Measurements from ENCODE around the gene ACER3. TPM values are rescaled to one million over a fixed set of nuclear protein-coding genes. Genes with fewer than 3 reads are reported as not detected.
"Not testable (repeated sequence)": the region's sequence is repeated elsewhere in the genome, so short reads cannot be mapped to it uniquely, and the experiment has no call there.

ACER3 gene
- total RNA-seq, result 10 to 100 TPM; 38.9 to 55.5 TPM
- long read RNA-seq, full-length matches to known transcripts, result 28 of 51 reads
- long read RNA-seq, partial matches to known transcripts, result 2 of 51 reads
- long read RNA-seq, other reads (novel, unspliced or antisense), result 21 of 51 reads

DNA sequence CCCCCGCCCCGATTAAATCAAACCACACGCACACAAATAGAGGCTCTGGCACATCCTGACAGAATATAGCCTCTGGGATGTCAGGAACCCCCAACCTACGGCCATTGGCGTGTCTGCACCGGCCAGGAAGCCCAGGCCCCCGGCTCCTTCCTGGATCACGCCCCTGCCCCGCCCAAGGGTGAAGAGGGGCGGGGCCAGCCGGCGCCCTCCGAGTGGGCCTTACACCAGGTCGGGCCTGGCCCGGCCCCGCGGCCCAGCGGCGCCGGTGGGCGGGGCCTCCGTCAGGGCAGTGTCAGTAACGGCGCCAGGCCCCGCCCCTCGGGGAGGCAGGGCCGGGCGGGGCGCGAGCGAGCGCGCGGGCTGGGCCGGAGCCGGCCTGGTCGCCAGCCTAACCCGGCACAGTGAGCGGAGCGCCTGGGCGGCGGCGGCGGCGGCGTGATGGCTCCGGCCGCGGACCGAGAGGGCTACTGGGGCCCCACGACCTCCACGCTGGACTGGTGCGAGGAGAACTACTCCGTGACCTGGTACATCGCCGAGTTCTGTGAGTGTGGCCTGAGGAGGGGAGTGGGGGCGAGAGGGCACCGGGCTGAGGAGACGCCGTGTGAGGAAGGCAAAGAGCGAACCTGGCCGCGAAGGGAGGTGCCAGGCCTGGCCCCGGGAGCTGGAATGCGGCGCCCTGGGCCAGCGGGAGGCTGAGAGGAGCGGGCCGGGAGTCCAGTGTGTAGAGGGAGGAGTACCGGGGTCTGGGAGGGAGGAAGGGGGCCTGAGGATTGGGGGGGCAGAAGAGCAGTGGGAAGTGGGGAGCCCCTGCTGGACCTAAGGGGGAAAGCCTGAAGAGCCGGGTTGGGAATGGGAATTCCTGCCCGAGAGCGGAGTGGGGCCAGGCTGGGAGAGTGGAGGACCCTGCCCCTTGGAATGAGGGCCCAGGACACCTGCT, at the start of gene ACER3:
TSS of gene ACER3 (plus strand) at position 380 of the 937 bp plus-strand sequence. CDS start at position 439, 59 bp downstream.
- DNase-seq (peak; percentile 90 to 95), ATAC-seq (peak; percentile 96)
- intact Hi-C loops (cut with DNase I, micrococcal nuclease), result no loop called here

DNA sequence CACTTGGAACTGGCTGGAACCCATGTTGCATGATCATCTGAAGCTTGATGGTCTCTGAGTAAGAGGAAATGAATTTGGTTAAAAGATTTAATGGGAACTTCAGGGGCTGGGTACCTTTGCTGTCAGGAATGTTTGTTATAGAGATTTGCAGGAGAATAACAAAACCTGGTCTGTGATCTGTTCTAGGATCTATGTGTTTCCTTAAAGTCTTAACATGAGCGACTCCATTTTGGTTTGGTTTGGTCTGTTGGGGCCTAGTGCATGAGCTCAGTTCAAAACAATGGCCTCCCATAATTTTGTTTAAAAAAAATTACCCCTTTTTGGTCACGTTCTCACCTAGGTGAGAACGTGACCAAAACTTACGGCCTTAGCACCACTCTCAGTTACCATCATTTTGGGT, 49.5 kb upstream of the ACER3 start:
- ATAC-seq (no peak), DNase-seq (no peak)
- intact Hi-C loops (cut with DNase I, micrococcal nuclease), result loop anchor here in 1 of 2 donors (5.0 kb wide), 1 partner anchor 106 kb away; no protein-coding TSS in a partner anchor

DNA sequence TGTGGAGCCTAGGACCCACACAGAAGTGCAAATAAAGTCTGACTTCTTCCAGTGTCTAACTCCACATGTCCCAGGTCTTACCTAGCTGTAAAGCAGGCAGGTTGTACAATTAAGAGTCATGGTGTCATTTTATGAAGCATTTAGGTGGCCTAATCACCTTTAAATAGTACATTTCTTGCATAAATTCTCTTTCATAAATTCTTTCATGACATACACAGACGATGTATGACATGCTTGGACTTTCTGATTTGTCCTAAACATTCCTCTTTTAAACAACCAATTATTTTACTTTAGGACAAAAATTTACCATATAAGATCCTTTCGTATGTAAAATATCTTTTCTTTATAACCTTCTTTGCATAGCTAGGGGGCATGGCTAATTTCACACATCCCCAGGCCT, 46.3 kb upstream of the ACER3 start:
- no peak for DNase-seq
- ATAC-seq, result no peak
- intact Hi-C loops (cut with DNase I, micrococcal nuclease), result loop anchor here in 1 of 2 donors (5.0 kb wide), 1 partner anchor 103 kb away; no protein-coding TSS in a partner anchor

DNA sequence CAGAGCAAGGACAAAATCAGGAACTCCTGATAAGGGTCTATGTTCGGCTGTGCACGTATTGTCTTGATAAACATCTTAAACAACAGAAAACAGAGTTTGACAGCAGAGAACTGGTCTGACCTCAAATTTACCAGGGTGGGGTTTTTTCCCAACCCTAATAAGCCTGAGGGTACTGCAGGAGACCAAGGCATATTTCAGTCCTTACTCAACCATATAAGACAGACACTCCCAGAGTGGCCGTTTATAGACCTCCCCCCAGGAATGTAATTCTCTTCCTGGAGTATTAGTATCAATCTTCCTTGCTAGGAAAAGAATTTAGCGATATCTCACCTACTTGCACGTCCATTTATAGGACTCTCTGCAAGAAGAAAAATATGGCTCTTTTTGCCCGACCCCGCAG, 45.0 kb upstream of the ACER3 start:
- intact Hi-C loops (cut with DNase I, micrococcal nuclease); ATAC-seq: not testable (repeated sequence)

DNA sequence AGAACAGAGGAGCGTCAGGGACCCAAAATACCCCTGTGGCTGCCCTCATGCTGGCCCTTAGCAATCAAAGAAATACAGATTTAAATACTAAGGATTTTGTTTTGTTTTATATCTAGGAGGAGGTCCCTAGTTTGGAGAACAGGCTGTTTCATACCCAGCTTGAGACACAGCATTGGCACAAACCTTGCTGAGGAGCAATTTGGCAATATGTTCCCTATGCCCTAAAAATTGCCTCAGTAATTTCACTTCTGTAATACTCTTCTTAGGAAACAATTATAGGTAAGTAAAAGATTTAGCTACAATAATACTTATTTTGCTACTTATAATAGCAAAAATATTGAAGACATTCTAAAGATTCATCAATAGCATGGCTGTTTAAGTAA, 40.5 kb upstream of the ACER3 start:
- intact Hi-C loops (cut with DNase I, micrococcal nuclease), result no loop called here
- no peak for DNase-seq
- ATAC-seq, result no peak

More for the DNA sequence above, 45.0 kb upstream of the ACER3 start:
- DNase-seq, result not testable (repeated sequence)

DNA sequence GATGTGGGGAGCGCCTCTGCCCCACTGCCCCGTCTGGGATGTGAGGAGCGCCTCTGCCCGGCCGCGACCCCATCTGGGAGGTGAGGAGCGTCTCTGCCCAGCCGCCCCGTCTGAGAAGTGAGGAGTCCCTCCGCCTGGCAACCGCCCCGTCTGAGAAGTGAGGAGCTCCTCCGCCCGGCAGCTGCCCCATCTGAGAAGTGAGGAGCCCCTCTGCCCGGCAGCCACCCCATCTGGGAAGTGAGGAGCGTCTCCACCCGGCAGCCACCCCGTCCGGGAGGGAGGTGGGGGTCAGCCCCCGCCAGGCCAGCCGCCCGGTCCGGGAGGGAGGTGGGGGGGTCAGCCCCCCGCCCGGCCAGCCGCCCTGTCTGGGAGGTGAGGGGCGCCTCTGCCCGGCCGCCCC, 39.3 kb upstream of the ACER3 start:
- intact Hi-C loops (cut with DNase I, micrococcal nuclease); DNase-seq; ATAC-seq: not testable (repeated sequence)

DNA sequence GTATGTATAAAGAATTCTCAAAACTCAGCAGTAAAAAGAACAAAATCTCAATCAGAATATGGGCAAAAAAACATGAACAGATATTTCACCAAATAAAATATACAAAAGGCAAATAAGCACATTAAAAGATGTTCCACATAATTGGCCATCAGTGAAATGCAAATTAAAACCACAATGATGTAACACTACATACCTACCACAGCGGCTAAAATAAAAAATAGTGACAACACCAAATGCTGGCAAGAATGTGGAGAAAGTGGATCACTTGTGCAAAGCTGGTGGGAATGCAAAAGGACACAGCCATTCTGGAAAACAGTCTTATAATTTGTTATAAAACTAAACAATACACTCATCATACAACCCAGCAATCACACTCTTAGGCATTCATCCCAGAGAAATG, 38.3 kb upstream of the ACER3 start:
- DNase-seq (no peak), ATAC-seq (no peak)
- intact Hi-C loops (cut with DNase I, micrococcal nuclease), result no loop called here

DNA sequence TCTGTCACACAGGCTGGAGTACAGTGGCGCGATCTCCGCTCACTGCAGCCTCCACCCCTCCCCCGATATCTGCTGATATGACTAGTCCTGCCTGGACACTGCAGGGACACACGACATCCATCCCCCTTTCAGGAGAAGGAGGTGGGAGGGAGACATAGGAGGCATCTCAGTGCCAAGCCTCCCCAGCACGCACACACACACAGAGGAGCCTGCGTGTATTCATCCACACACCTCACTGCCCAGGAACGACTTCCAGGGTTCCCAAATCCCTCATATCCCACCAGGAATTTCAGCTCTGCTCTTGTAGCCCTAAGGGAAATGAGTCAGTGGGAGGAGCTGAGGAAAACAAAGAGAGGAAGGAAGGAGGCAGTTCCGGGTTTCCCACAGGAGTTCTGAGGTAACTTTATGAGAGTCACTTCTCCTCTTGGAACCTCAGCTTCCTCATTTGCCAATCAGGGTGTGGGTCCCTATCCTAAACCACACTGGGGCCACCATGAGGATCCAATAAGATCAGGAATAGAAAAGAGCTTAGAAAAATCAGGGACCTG, 37.2 kb upstream of the ACER3 start:
- intact Hi-C loops (cut with DNase I, micrococcal nuclease), result no loop called here
- ATAC-seq (peak; percentile 81), DNase-seq (no peak)

DNA sequence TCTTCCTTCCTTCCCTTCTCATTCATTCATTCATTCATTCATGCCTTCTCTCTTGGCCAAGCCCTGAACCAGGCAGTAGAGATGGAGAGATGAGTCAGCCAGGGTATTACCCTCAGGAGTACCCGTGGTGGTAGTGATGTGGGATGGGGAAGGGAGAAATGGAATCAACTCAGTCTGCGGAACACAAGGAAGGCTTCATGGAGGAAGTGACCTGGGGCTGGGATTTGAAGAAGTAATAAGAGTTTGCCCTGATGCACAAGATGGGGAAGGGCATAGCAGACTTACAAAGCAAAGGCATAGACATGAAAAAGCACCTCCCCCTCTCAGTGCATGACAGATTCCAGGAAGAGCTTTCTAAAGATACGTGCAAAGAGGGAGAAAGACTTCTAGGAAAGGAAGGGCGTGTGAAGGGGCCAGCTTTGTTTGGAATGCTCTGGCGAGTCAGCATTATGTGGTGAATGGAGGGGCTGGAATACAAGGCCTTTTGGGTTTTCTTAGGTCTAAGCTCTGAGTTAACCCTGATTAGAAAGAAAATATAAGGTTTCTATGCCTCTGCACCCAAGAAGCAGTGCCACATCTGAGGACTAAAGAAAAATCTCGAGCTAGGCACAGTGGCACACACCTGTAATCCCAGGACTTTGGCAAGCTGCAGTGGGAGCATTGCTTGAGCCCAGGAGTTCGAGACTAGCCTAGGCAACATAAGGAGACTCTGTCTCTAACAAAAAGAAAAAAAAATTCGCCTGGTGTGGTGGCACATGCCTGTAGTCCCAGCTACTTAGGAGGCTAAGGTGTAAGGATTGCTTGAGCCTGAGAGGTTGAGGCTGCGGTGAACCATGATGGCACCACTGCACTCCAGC, 36.4 kb upstream of the ACER3 start:
- ATAC-seq (peak; percentile 31), DNase-seq (no peak)
- intact Hi-C loops (cut with DNase I, micrococcal nuclease), result no loop called here

DNA sequence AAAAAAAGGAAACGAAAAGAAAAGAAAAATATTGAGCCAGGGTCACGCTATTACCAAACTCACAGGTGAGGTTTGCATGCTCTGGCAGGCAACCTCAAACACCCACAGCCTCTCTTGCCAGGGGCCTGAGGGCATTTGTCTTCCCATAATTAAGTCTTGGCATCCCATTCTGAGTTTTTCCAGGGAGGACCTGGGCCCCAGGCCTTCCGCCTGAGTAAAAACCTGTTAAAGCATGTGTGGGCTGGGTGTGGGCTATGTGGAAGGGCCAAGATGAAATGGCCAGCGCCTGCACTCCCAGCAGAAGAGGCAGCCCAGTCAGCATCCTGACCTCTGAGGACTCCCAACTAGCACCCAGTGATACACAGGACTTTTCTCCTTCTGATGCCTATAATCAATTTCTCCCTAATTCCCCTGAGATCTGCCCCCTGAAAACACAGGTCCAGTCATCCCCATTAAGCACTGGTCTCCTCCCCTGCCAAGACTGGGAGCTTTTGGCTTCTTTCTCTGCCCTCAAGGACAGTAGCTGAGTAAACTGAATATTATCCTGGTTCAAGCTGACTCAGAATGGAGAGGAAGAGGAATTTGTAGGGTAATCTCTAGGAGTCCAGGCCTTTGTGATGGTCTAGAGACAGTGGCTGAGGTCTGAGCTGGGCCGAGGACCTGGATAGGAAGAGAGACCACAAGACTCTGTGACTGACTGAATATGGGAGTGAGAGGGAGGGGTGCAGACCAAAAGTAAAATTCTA, 35.6 kb upstream of the ACER3 start:
- DNase-seq (no peak), ATAC-seq (no peak)
- intact Hi-C loops (cut with DNase I, micrococcal nuclease), result no loop called here

DNA sequence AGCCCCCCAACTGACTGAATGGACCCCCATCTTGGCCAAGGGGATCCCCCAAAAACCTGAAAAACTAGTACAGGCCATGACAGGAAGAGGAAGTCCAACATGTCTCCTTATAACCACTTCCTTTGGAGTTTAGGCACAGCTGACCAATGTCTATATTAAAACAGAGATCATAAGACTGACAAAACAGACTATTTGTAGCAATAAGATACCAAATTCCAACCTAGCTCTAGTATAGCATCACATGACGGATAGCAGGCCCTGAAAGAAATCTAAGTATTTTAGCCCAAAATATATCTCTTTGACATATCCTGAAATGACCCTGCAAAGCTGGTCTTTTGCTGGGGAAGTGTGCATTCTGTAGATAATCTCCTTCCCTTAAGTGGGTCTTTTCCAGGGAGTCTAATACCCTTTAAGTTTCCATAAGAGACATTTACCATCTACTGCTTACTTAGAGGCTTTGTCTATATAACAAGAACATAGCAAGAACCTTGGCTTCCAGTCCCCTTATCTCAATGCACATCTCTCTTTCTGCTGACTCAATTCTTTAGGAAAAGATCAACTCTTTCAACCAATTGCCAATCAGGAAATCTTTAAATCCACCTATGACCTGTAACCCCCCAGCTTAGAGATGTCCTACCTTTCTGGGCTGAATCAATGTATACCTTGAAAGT, 34.9 kb upstream of the ACER3 start:
- DNase-seq (no peak), ATAC-seq (no peak)
- intact Hi-C loops (cut with DNase I, micrococcal nuclease), result no loop called here

DNA sequence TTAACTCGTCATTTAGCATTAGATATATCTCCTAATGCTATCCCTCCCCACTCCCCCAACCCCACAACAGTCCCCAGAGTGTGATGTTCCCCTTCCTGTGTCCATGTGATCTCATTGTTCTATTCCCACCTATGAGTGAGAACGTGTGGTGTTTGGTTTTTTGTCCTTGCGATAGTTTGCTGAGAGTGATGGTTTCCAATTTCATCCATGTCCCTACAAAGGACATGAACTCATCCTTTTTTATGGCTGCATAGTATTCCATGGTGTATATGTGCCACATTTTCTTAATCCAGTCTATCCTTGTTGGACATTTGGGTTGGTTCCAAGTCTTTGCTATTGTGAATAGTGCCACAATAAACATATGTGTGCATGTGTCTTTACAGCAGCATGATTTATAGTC, 34.2 kb upstream of the ACER3 start:
- ATAC-seq; intact Hi-C loops (cut with DNase I, micrococcal nuclease); DNase-seq: not testable (repeated sequence)

DNA sequence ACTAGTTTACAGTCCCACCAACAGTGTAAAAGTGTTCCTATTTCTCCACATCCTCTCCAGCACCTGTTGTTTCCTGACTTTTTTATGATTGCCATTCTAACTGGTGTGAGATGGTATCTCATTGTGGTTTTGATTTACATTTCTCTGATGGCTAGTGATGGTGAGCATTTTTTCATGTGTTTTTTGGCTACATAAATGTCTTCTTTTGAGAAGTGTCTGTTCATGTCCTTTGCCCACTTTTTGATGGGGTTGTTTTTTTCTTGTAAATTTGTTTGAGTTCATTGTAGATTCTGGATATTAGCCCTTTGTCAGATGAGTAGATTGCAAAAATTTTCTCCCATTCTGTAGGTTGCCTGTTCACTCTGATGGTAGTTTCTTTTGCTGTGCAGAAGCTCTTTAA, 33.7 kb upstream of the ACER3 start:
- ATAC-seq; DNase-seq; intact Hi-C loops (cut with DNase I, micrococcal nuclease): not testable (repeated sequence)

DNA sequence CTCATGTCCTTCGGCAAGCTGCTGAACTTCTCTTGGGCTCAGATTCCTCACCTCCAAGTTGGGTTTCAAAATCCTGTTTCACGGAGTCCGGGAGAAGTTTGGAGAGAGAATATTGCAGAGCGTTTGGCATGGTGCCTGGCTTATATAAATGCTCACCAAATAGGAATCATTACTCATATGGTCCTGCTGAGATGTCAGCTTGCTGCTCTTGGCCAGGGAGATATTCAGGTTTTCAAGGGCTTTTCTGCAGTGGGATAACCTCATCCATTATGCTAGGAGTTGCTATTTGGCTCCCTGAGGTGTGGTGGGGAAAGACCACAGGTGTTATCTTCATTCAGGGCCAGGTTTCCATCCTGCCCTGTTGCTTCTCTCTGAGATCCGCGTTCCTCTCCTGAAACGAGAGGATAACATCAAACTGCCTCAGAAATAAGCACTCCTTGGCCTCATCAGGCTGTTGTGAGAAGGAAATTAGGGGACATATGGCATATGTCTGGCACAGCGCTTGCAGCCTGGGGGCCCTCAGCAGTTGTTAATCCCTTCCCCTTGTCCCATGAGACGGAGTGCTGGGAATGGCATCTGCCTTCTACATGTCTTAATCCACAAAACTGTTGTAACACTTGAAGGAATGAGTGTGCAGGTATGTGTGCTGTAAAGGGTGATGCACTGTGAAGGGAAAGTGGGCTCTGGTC, 29.9 kb upstream of the ACER3 start:
- intact Hi-C loops (cut with DNase I, micrococcal nuclease), result no loop called here
- DNase-seq, result no peak
- no peak for ATAC-seq

DNA sequence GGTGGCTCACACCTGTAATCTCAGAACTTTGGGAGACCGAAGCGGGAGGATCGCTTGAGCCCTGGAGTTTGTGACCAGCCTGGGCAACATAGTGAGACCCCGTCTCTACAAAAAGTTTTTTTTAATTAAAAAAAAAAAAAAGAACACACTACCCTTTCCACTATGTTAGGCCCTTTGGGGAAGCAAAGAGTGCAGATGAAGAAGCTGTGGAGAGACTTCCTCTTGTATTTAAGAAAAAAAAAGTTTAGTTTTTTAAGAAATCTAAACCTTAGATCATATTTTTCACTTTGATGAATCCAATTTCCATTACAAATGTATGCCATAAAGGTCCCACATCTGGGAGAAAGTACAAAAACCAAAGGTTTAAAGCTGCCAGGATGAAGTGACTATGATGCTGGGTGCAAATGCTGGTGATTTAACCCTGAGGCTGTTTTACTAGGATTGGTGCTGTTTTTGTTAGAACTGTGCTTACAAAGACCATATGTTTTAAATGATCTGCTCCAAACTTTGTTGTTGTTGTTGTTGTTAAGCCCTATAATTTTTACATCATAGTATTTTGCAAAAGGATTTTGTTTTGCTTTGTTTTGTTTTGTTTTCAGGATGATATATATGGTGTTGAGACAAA, 28.9 kb upstream of the ACER3 start:
- no peak for ATAC-seq
- DNase-seq, result no peak
- intact Hi-C loops (cut with DNase I, micrococcal nuclease), result no loop called here

DNA sequence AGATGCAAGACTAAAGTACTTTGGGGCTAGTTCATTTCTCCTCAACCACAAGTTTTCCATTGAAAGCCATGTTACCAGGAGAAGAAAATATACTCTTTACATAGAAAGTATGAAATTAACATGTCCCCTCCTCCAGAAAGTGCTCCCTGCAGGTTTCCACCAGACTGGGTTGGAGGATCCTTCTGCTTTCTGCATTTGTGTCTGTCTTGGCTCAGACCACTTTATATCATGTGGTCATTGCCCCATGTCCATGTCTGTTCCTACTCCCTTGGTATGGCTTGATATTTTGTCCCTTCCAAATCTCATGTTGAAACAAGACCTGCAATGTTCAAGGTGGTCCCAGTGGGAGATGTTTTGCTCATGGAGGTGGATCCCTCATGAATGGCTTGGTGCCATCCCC, 28.4 kb upstream of the ACER3 start:
- intact Hi-C loops (cut with DNase I, micrococcal nuclease), result no loop called here
- ATAC-seq (no peak), DNase-seq (no peak)

DNA sequence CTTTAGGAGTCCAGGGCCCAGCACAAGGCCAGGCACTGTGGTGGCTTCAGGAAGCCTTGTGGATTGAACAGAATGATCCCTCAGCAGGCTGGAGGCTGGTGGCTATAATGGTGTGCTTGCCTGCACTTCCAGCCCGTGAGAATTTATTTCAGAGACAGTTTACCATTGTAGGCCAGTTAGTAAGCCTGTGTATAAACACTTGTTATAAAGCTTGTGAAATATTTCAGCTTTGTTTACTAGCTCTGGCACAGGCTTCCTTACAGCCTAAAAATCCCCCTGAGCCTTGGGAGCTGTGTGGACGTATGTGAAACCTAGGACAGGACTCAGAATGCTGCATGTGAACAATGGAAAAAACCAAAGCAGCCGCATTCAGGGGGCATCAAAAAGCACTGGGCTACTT, 26.6 kb upstream of the ACER3 start:
- DNase-seq (no peak), ATAC-seq (no peak)
- intact Hi-C loops (cut with DNase I, micrococcal nuclease), result no loop called here

All from left colon (tissue), 2 donors.